ENCODE measurements around the gene MARCHF3. TPM values are rescaled to one million over a fixed set of nuclear protein-coding genes. Genes with fewer than 3 reads are reported as not detected.

Gene MARCHF3
- total RNA-seq, 2 experiments from 2014 or later = 5.4 to 7.0 TPM

GRCh38 chr5:127041571-127041970 lies 11.2 kb upstream of the MARCHF3 start:
- Histone ChIP-seq H3K27ac (ENCODE audit: low read depth, low read length, poor library complexity, severe bottlenecking) (no peak overlapping the region), H3K79me2 (ENCODE audit: insufficient read depth, low read depth, low read length) (no peaks in the 10 kb centered on the region), H3K4me3 (ENCODE audit: low read depth, low read length, poor library complexity, severe bottlenecking) (no peak overlapping the region), H2AFZ (ENCODE audit: low read length) (0 out of 2 replicates have a peak overlapping the region, but pooled peaks have one; percentile 9), H3K4me1 (ENCODE audit: insufficient read depth, low read length, poor library complexity, severe bottlenecking) (no peaks in the 10 kb centered on the region), H3K9me2 (ENCODE audit: insufficient read depth, low read length) (no peaks in the 10 kb centered on the region), H3K36me3 (ENCODE audit: insufficient read depth, low read length) (no peaks in the 10 kb centered on the region), H3K9me3 (ENCODE audit: low read length) (no peaks in the 10 kb centered on the region), H4K20me1 (ENCODE audit: insufficient read depth, low read length) (no peaks in the 10 kb centered on the region), H3K4me2 (ENCODE audit: low read length) (no peak overlapping the region)
- intact Hi-C loops (cut with micrococcal nuclease; ENCODE audit: unreplicated experiment) = no loop called here
- ChIA-PET POLR2A (interaction anchor here (0.7 kb wide), 1 partner anchor 59 kb away, joined by 3 read pairs; no protein-coding TSS in a partner anchor), CTCF (ENCODE audit: unreplicated experiment) (no interaction called here)
- BruUV-seq (replicated peaks) = no TSS peak
- no peak for TF ChIP-seq CTCF (conservative IDR thresholded peaks at IDR 0.05; ENCODE audit: low read length)
- TF ChIP-seq EZH2phosphoT487 (IDR thresholded peaks at IDR 0.05; ENCODE audit: borderline replicate concordance, low read depth, low read length) = no peak
- DNase-seq (ENCODE audit: low spot score) = no peak

- Histone ChIP-seq H2AFZ (ENCODE audit: low read length) (0 out of 2 replicates have a peak overlapping the region, but pooled peaks have one; percentile 9), H3K36me3 (ENCODE audit: insufficient read depth, low read length) (no peaks in the 10 kb centered on the region), H3K4me2 (ENCODE audit: low read length) (no peak overlapping the region), H3K27ac (ENCODE audit: low read depth, low read length, poor library complexity, severe bottlenecking) (no peak overlapping the region), H4K20me1 (ENCODE audit: insufficient read depth, low read length) (no peaks in the 10 kb centered on the region), H3K9me3 (ENCODE audit: low read length) (no peaks in the 10 kb centered on the region), H3K4me3 (ENCODE audit: low read depth, low read length, poor library complexity, severe bottlenecking) (no peak overlapping the region), H3K79me2 (ENCODE audit: insufficient read depth, low read depth, low read length) (no peaks in the 10 kb centered on the region), H3K9me2 (ENCODE audit: insufficient read depth, low read length) (no peaks in the 10 kb centered on the region), H3K4me1 (ENCODE audit: insufficient read depth, low read length, poor library complexity, severe bottlenecking) (no peaks in the 10 kb centered on the region)
- ChIA-PET CTCF (ENCODE audit: unreplicated experiment) (no interaction called here), POLR2A (no interaction called here)
- BruUV-seq (replicated peaks) = no TSS peak
- no peak for DNase-seq (ENCODE audit: low spot score)
- intact Hi-C loops (cut with micrococcal nuclease; ENCODE audit: unreplicated experiment) = no loop called here
- TF ChIP-seq CTCF (conservative IDR thresholded peaks at IDR 0.05; ENCODE audit: low read length) = no peak
- TF ChIP-seq EZH2phosphoT487 (IDR thresholded peaks at IDR 0.05; ENCODE audit: borderline replicate concordance, low read depth, low read length) = no peak
Measured at GRCh38 chr5:127040796-127041520, 10.6 kb upstream of the MARCHF3 start.

- ChIA-PET POLR2A (no interaction called here), CTCF (ENCODE audit: unreplicated experiment) (no interaction called here)
- no peak for DNase-seq (ENCODE audit: low spot score)
- Histone ChIP-seq H3K4me2 (ENCODE audit: low read length) (no peak overlapping the region), H3K36me3 (ENCODE audit: insufficient read depth, low read length) (no peaks in the 10 kb centered on the region), H3K27ac (ENCODE audit: low read depth, low read length, poor library complexity, severe bottlenecking) (no peak overlapping the region), H4K20me1 (ENCODE audit: insufficient read depth, low read length) (no peaks in the 10 kb centered on the region), H3K4me1 (ENCODE audit: insufficient read depth, low read length, poor library complexity, severe bottlenecking) (no peaks in the 10 kb centered on the region), H3K4me3 (ENCODE audit: low read depth, low read length, poor library complexity, severe bottlenecking) (no peak overlapping the region), H3K9me2 (ENCODE audit: insufficient read depth, low read length) (no peaks in the 10 kb centered on the region), H3K79me2 (ENCODE audit: insufficient read depth, low read depth, low read length) (no peaks in the 10 kb centered on the region), H2AFZ (ENCODE audit: low read length) (no peak overlapping the region), H3K9me3 (ENCODE audit: low read length) (no peaks in the 10 kb centered on the region)
- intact Hi-C loops (cut with micrococcal nuclease; ENCODE audit: unreplicated experiment) = loop anchor here (10.0 kb wide), 1 partner anchor 364 kb away; no protein-coding TSS in a partner anchor
- TF ChIP-seq EZH2phosphoT487 (IDR thresholded peaks at IDR 0.05; ENCODE audit: borderline replicate concordance, low read depth, low read length) (no peak), CTCF (conservative IDR thresholded peaks at IDR 0.05; ENCODE audit: low read length) (no peak)
- no TSS peak for BruUV-seq (replicated peaks)
Measured at GRCh38 chr5:127038550-127038949, 8.2 kb upstream of the MARCHF3 start.
